Measurements from ENCODE around the gene PUM2. TPM values are rescaled to one million over a fixed set of nuclear protein-coding genes. Genes with fewer than 3 reads are reported as not detected.

PUM2 gene
- total and polyA plus RNA-seq, 2 of the 8 experiments (the other 6 are each of a cell fraction or from before 2014, with no cell fraction given), result 46.6 to 114 TPM

- Histone ChIP-seq H3K9me3 (ENCODE audit: insufficient read depth in 2 of 2, low read depth in 1 of 2, low read length in 1 of 2) (no peaks in the 10 kb centered on the region; a peak in 1 of 4 replicates), H3K79me2 (ENCODE audit: control insufficient read depth in 1 of 2, insufficient read depth in 2 of 2, low read length in 2 of 2) (peaks cover 0 to 33% of the 10 kb centered on the region in 2 experiments; a peak in 2 of 4 replicates), H4K8ac (ENCODE audit: extremely low read depth, insufficient read depth, low read length) (no peak overlapping the region), H3K4me3 (ENCODE audit: extremely low read depth in 1 of 4, insufficient read depth in 2 of 4, low read depth in 3 of 4, low read length in 4 of 4) (no peak overlapping the region), H3K79me1 (ENCODE audit: low read depth, low read length) (no peaks in the 10 kb centered on the region; the same call in 1 of the 2 replicates), H3K4me1 (replicated peaks in 1 of 4; ENCODE audit: control insufficient read depth in 3 of 4, insufficient read depth in 4 of 4, low read length in 3 of 4) (no peaks in the 10 kb centered on the region), H3K4ac (replicated peaks; ENCODE audit: insufficient read length, low read depth, low read length) (no peak overlapping the region), H3K4me2 (ENCODE audit: insufficient read depth in 1 of 2, low read depth in 2 of 2, low read length in 2 of 2) (no peak overlapping the region), H2BK5ac (ENCODE audit: low read depth, low read length) (no peak overlapping the region), H3K23ac (ENCODE audit: insufficient read length) (no peak overlapping the region), H4K5ac (ENCODE audit: insufficient read length, low read depth, low read length) (no peak overlapping the region), H3K23me2 (ENCODE audit: low read depth, low read length) (no peaks in the 10 kb centered on the region), H2BK20ac (ENCODE audit: low read length) (no peak overlapping the region), H3K14ac (ENCODE audit: insufficient read length) (no peak overlapping the region), H3K56ac (replicated peaks; ENCODE audit: insufficient read length, low read depth, low read length) (no peak overlapping the region), H2AFZ (ENCODE audit: low read length) (no peak overlapping the region), H4K20me1 (replicated peaks in 1 of 2; ENCODE audit: control insufficient read depth in 1 of 2, insufficient read depth in 2 of 2, low read length in 2 of 2) (peaks cover 4 to 10% of the 10 kb centered on the region in 2 experiments), H2BK12ac (ENCODE audit: low read depth, low read length) (no peak overlapping the region), H2BK120ac (replicated peaks; ENCODE audit: low read depth, low read length) (no peak overlapping the region), H3K27ac (ENCODE audit: low read depth, low read length) (no peak overlapping the region), H3K9ac (replicated peaks in 1 of 4; ENCODE audit: extremely low read depth in 1 of 4, low read depth in 3 of 4, low read length in 3 of 4) (no peak overlapping the region; a peak in 1 of 7 replicates), H2AK5ac (ENCODE audit: low read depth, low read length) (no peak overlapping the region), H3K18ac (ENCODE audit: extremely low read depth, low read length) (no peak overlapping the region), H3K27me3 (replicated peaks in 1 of 4; ENCODE audit: control insufficient read depth in 3 of 4, extremely low read depth in 1 of 4, insufficient read depth in 3 of 4, low read length in 3 of 4) (no peaks in the 10 kb centered on the region), H2BK15ac (ENCODE audit: low read length) (no peak overlapping the region), H3K36me3 (ENCODE audit: control insufficient read depth in 2 of 4, insufficient read depth in 4 of 4, low read length in 3 of 4) (peaks cover 4 to 47% (median 26%) of the 10 kb centered on the region in 4 experiments; a peak in 6 of 8 replicates), H4K91ac (replicated peaks; ENCODE audit: insufficient read length, low read length) (no peak overlapping the region)
- POLR2A ChIA-PET (ENCODE audit: partially characterized antibody), result interaction anchor here (0.7 to 1.9 kb wide), 5 partner anchors 15 to 154 kb away, joined by 3 to 4 read pairs (median 3); partner anchors contain the start of genes LAPTM4A and SDC1
- FAIRE-seq (no peak), DNase-seq (ENCODE audit: low read depth in 1 of 2, low spot score in 2 of 2) (no peak)
- 93% methylated on average over 7 of the region's 7 CpGs; no CpG with 5 or more reads in 1 of the 2 experiments for WGBS, 2 experiments (ENCODE audit: extremely low coverage in 1 of 2, insufficient coverage in 1 of 2, insufficient read length in 1 of 2, insufficient replicate concordance in 2 of 2, low coverage in 1 of 2, low lambda C conversion rate in 2 of 2, missing lambda C conversion rate in 1 of 2)
- CTCF ChIA-PET (ENCODE audit: partially characterized antibody), result interaction anchor here (0.7 to 10.6 kb wide), 12 partner anchors 14 to 110 kb away, joined by 3 to 104 read pairs (median 4); partner anchors contain the start of gene SDC1
- TF ChIP-seq ASH2L (IDR thresholded peaks at IDR 0.05; ENCODE audit: low read length), result no peak
- TF ChIP-seq EGR1 (IDR thresholded peaks at IDR 0.05; ENCODE audit: borderline replicate concordance, low read depth, low read length), result no peak
- no peak for TF ChIP-seq KDM5A (IDR thresholded peaks at IDR 0.05; ENCODE audit: low read length)
- TF ChIP-seq RBBP5 (IDR thresholded peaks at IDR 0.05; ENCODE audit: borderline replicate concordance, low read depth, low read length), result no peak
- no peak for TF ChIP-seq ATF3 (IDR thresholded peaks at IDR 0.05; ENCODE audit: insufficient read depth, low read depth, low read length)
- TF ChIP-seq SUZ12 (IDR thresholded peaks at IDR 0.05; ENCODE audit: low read length), result no peak
- no peak for TF ChIP-seq EZH2 (IDR thresholded peaks at IDR 0.05; ENCODE audit: low read depth, low read length, severe bottlenecking)
- TF ChIP-seq HDAC6 (IDR thresholded peaks at IDR 0.05; ENCODE audit: low read depth, low read length), result no peak
- no peak for TF ChIP-seq EP300 (IDR thresholded peaks at IDR 0.05; ENCODE audit: borderline replicate concordance in 1 of 2, low read depth in 2 of 2, low read length in 2 of 2)
- no peak for TF ChIP-seq CTBP2 (IDR thresholded peaks at IDR 0.05; ENCODE audit: borderline replicate concordance, insufficient read depth, insufficient read length, low read length)
- no peak for TF ChIP-seq NANOG (IDR thresholded peaks at IDR 0.05; ENCODE audit: insufficient read depth, low read depth, low read length, poor library complexity, severe bottlenecking)
- no peak for TF ChIP-seq JUN (IDR thresholded peaks at IDR 0.05; ENCODE audit: low read depth, low read length)
- no peak for TF ChIP-seq POU5F1 (IDR thresholded peaks at IDR 0.05; ENCODE audit: low read depth, low read length)
Measured at GRCh38 chr2:20205069-20205468, 145.6 kb downstream of the PUM2 start.

Data from H1 (cell line).